ENCODE measurements around the gene ETV6. TPM values are rescaled to one million over a fixed set of nuclear protein-coding genes. Genes with fewer than 3 reads are reported as not detected.

Gene ETV6
- total RNA-seq, 1 experiment from 2014 or later: 17.2 TPM

DNA sequence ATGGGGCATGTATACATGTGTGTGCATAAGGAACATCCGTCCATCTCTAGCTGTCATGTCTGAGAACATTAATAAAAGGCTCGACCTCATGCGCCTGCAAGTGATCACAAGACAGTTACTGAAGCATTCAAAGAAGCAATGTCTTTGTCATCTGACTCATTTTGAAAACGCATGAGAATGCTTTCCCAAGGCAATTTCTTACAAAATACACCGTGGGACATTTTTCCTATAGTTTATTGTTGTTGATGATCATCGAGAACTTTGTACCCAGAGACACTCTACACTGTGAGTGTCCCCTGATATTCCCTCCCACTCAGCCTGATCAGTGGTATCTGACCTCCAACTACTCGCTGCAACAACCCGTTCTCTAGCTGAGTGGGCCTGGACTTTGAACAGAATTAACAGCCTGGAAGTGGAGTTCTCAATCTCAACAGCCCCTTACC, 68.1 kb downstream of the ETV6 start:
- Histone ChIP-seq H3K36me3 (ENCODE audit: control insufficient read depth, insufficient read depth, low read length) (no peaks in the 10 kb centered on the region), H3K4me3 (ENCODE audit: low read depth in 2 of 2, low read length in 2 of 2) (no peak overlapping the region), H3K27ac (ENCODE audit: low read length) (no peak overlapping the region), H3K9me3 (ENCODE audit: control insufficient read depth, insufficient read depth, low read depth, low read length) (no peaks in the 10 kb centered on the region), H3K27me3 (ENCODE audit: control insufficient read depth, insufficient read depth, low read length) (no peaks in the 10 kb centered on the region), H3K4me1 (ENCODE audit: control insufficient read depth, insufficient read depth, low read length) (no peaks in the 10 kb centered on the region)
- no TSS peak for BruUV-seq (replicated peaks)
- intact Hi-C loops (cut with micrococcal nuclease; ENCODE audit: unreplicated experiment) (no loop called here), in situ Hi-C loops (cut with HindIII; ENCODE audit: low pct_unique_long_range_greater_than_20kb, low sequenced_read_pairs) (no loop called here)
- ChIA-PET CTCF (no interaction called here), POLR2A (no interaction called here)
- no peak for DNase-seq (ENCODE audit: low read depth, low spot score)
- no peak for ATAC-seq
- TF ChIP-seq SIN3A (IDR thresholded peaks at IDR 0.05; ENCODE audit: borderline replicate concordance, insufficient read depth, low read depth, low read length): no peak
- no peak for TF ChIP-seq POLR2AphosphoS5 (IDR thresholded peaks at IDR 0.05; ENCODE audit: low read depth, low read length)
- TF ChIP-seq, protein P1, sequence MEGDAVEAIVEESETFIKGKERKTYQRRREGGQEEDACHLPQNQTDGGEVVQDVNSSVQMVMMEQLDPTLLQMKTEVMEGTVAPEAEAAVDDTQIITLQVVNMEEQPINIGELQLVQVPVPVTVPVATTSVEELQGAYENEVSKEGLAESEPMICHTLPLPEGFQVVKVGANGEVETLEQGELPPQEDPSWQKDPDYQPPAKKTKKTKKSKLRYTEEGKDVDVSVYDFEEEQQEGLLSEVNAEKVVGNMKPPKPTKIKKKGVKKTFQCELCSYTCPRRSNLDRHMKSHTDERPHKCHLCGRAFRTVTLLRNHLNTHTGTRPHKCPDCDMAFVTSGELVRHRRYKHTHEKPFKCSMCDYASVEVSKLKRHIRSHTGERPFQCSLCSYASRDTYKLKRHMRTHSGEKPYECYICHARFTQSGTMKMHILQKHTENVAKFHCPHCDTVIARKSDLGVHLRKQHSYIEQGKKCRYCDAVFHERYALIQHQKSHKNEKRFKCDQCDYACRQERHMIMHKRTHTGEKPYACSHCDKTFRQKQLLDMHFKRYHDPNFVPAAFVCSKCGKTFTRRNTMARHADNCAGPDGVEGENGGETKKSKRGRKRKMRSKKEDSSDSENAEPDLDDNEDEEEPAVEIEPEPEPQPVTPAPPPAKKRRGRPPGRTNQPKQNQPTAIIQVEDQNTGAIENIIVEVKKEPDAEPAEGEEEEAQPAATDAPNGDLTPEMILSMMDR (IDR thresholded peaks at IDR 0.05): no peak
- TF ChIP-seq, protein P2, sequence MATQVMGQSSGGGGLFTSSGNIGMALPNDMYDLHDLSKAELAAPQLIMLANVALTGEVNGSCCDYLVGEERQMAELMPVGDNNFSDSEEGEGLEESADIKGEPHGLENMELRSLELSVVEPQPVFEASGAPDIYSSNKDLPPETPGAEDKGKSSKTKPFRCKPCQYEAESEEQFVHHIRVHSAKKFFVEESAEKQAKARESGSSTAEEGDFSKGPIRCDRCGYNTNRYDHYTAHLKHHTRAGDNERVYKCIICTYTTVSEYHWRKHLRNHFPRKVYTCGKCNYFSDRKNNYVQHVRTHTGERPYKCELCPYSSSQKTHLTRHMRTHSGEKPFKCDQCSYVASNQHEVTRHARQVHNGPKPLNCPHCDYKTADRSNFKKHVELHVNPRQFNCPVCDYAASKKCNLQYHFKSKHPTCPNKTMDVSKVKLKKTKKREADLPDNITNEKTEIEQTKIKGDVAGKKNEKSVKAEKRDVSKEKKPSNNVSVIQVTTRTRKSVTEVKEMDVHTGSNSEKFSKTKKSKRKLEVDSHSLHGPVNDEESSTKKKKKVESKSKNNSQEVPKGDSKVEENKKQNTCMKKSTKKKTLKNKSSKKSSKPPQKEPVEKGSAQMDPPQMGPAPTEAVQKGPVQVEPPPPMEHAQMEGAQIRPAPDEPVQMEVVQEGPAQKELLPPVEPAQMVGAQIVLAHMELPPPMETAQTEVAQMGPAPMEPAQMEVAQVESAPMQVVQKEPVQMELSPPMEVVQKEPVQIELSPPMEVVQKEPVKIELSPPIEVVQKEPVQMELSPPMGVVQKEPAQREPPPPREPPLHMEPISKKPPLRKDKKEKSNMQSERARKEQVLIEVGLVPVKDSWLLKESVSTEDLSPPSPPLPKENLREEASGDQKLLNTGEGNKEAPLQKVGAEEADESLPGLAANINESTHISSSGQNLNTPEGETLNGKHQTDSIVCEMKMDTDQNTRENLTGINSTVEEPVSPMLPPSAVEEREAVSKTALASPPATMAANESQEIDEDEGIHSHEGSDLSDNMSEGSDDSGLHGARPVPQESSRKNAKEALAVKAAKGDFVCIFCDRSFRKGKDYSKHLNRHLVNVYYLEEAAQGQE (IDR thresholded peaks at IDR 0.05; ENCODE audit: insufficient read depth in 1 of 2, low read depth in 2 of 2, low read length in 1 of 2): no peak
- TF ChIP-seq TCF7L2 (IDR thresholded peaks at IDR 0.05; ENCODE audit: low read depth, low read length): no peak

DNA sequence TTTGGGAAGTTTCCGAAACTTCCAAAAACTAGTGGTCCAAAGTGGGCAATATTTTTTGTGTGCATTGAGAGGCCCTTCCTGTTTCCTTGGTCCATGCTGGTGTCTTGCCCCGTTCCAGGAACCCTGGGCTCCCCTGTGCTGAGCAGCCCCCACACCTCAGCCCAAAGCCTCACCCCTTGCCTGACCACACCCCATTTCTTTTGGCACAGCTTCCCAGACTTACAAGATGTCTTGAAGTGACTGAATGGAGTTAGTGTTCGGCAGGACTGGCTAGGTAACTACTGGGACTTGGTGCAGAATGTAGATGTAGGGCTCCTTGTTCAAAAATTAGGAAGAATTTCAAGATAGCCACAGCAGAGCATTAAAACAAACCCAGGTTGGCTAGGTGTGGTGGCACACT, 68.6 kb downstream of the ETV6 start:
- Histone ChIP-seq H3K27ac (ENCODE audit: low read length) (no peak overlapping the region), H3K36me3 (ENCODE audit: control insufficient read depth, insufficient read depth, low read length) (no peaks in the 10 kb centered on the region), H3K27me3 (ENCODE audit: control insufficient read depth, insufficient read depth, low read length) (no peaks in the 10 kb centered on the region), H3K4me3 (ENCODE audit: low read depth in 2 of 2, low read length in 2 of 2) (no peak overlapping the region), H3K9me3 (ENCODE audit: control insufficient read depth, insufficient read depth, low read depth, low read length) (no peaks in the 10 kb centered on the region), H3K4me1 (ENCODE audit: control insufficient read depth, insufficient read depth, low read length) (no peaks in the 10 kb centered on the region)
- no peak for ATAC-seq
- ChIA-PET POLR2A (no interaction called here), CTCF (no interaction called here)
- no TSS peak for BruUV-seq (replicated peaks)
- in situ Hi-C loops (cut with HindIII; ENCODE audit: low pct_unique_long_range_greater_than_20kb, low sequenced_read_pairs) (no loop called here), intact Hi-C loops (cut with micrococcal nuclease; ENCODE audit: unreplicated experiment) (no loop called here)
- no peak for DNase-seq (ENCODE audit: low read depth, low spot score)
- TF ChIP-seq, protein P1 (IDR thresholded peaks at IDR 0.05): no peak
- TF ChIP-seq, protein P2 (IDR thresholded peaks at IDR 0.05; ENCODE audit: insufficient read depth in 1 of 2, low read depth in 2 of 2, low read length in 1 of 2): no peak
- TF ChIP-seq TCF7L2 (IDR thresholded peaks at IDR 0.05; ENCODE audit: low read depth, low read length) (no peak), SIN3A (IDR thresholded peaks at IDR 0.05; ENCODE audit: borderline replicate concordance, insufficient read depth, low read depth, low read length) (no peak), POLR2AphosphoS5 (IDR thresholded peaks at IDR 0.05; ENCODE audit: low read depth, low read length) (no peak)

Measured in Panc1 (cell line).